Activated T-cell treated with anti-CD3 and anti-CD28 coated beads, Interleukin-2, amount 50 U/mL, for 4 hours (primary cell): ENCODE results near the gene LEMD1. TPM values are rescaled to one million over a fixed set of nuclear protein-coding genes. Genes with fewer than 3 reads are reported as not detected.
"Not testable (repeated sequence)": the region's sequence is repeated elsewhere in the genome, so short reads cannot be mapped to it uniquely, and the experiment has no call there.

Experiments
- ATAC-seq, 2 donors: fragments of 200-7000 bp; cut with Tn5 transposase; one replicate each; pipeline ENCODE4 v1.10.0; 2021
- DNase-seq: peaks from one replicate; pipeline ENCODE4 v3.0.0-alpha.2; 2020
- H3K27me3 Mint-ChIP-seq: one replicate; pipeline ENCODE4 v1.8.0; 2021; ENCODE audit warnings: low read depth, mixed read lengths
- H3K36me3 Mint-ChIP-seq: one replicate; pipeline ENCODE4 v1.8.0; 2022; ENCODE audit warnings: mixed read lengths; ENCODE audit not compliant: insufficient read depth
- H3K4me1 Mint-ChIP-seq: one replicate; pipeline ENCODE4 v1.8.0; 2021; ENCODE audit warnings: low read depth, mixed read lengths
- H3K4me3 Mint-ChIP-seq: one replicate; pipeline ENCODE4 v1.8.0; 2021; ENCODE audit warnings: mild to moderate bottlenecking, moderate library complexity, mixed read lengths
- H3K9me3 Mint-ChIP-seq: one replicate; pipeline ENCODE4 v1.8.0; 2021; ENCODE audit warnings: mixed read lengths
- total RNA-seq, 3 donors: library from RNA; stranded (reverse); gene quantifications; one replicate each; pipeline ENCODE4 v1.2.1, GENCODE V29; 2021

LEMD1 gene
- total RNA-seq, 3 donors from 2014 or later = 0.74 TPM; not detected in 2

DNA sequence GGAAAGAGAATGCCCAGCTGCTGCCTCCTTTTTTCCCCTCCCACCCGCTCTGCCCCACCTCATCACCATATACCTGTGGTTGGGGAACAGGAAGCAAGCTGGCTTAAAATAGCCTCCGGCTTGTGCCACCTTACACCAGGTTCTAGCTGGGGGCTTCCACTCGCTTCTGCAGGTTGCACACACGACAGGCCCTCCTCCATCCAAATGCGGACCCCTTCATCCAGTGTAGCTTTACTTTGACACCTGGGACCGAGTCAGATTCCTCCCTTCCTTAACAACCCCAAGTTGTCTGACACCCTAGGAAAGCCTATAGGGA, 19.4 kb upstream of the LEMD1 start:
- Mint-ChIP-seq H3K4me1 (peaks cover 25% of the 10 kb centered on the region), H3K36me3 (no peaks in the 10 kb centered on the region), H3K9me3 (no peaks in the 10 kb centered on the region), H3K27me3 (no peaks in the 10 kb centered on the region), H3K4me3 (peak overlapping the region; percentile 75)
- no peak for DNase-seq
- no peak for ATAC-seq

DNA sequence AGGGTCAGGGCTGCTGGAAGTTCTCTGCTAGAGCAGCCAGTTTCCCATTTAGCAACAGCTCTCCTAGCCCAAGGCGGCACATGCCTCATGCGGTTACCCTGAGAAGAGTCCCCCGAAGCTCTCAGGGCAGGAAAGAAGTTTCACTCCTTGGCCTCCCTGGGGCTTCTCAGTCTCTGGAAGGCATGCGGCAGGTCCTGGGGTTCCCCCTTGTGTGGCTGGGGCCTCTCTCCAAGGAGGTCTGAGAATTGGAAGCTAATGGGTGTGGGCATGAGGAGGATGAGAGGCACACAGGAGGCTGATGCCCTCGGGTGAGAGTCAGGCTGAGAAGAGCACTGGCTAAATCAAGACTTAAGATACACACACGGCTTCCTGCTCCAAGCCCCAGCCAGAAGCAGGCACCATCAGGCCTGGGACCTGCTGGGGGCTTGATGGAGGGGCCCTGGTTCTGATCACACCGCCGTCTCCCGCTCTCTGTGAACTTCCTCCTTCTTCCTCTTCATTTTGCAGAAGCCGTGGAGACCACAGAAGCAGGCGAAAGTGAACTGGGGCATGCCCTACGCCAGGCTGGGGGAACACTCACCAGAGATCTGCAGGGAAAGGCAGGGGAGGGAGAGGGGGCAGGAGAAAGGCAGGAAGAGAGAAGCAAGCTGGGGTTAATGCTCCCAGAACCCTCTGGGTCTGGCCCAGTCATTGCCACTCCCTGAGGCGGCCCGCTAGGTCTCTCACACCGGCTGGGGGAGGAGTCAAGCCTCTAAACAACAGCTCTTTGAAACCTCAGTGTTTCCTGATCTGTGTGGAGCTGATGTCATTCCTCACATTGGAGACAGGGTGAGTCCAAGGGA, 18.8 kb upstream of the LEMD1 start:
- H3K4me3 Mint-ChIP-seq = peak overlapping the region; percentile 75
- H3K4me1 Mint-ChIP-seq = peaks cover 25% of the 10 kb centered on the region
- no peaks in the 10 kb centered on the region for H3K36me3 Mint-ChIP-seq
- DNase-seq (peak; percentile 60), ATAC-seq (peak; percentile 96)
- H3K27me3 Mint-ChIP-seq = no peaks in the 10 kb centered on the region
- H3K9me3 Mint-ChIP-seq = no peaks in the 10 kb centered on the region

DNA sequence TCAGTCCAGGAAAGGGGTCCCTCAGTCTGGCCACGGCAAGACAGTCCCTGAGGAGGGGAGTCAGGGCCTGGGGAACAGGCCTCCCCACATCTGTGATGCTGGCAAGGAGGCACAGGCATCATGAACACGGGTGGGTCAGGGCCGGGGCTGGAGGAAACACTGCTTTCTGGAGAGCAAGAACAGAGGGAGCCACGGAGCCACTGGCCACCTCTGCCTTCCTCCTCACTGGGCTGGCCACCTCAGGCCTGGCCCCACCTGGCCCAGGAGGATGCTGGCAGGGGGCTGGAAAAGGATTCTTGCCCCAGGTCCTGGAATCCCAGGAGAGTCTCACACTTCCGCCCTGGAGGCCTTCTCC, 18.2 kb upstream of the LEMD1 start:
- Mint-ChIP-seq H3K4me3 (peak overlapping the region; percentile 75), H3K9me3 (no peaks in the 10 kb centered on the region), H3K36me3 (no peaks in the 10 kb centered on the region), H3K4me1 (peaks cover 25% of the 10 kb centered on the region), H3K27me3 (peaks cover 2% of the 10 kb centered on the region)
- DNase-seq (no peak), ATAC-seq (no peak)

DNA sequence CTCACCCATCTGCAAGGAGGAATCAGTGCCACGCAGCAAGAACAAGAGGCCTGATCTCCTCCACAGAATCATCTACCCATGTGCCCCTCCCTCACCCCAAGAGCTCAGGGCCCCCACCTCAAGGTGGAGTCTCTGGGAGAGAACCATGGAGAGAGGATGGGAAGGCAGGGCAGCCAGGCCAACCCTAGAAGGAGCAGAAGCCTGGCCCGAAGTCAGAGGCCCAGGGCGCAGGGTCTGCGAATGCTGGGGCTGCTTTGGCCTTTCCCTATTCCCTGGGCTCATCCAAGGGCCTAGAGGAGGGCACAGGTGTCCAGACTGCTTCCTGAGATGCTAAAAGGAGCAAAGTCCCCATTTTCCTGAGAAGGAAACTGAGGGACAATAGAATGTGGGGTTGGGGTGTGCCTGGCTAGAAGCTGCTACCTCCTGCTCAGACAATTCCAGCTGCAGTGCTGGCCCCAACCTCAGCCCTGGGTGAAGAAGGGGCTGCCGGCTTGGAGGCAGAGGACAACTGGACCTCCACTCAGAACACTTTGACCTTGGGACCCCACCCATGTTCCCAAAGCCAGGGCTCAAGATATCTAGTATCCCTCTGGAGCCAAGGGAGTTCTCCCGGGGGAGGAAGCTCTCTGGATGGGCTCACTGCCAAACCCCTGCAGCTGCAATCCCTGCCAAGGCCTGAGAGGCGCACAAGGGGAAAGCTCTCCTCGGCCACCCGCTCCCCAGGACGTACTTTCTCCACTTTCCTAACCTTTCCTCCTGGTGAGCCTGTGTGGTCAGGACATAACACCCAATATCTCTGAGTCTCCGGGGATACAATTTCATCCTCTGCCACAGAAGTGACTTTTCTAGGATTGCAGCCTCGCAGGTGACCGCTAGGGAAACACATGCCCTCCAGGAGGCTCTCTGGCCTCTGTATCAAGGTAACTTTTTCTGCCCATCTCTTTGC, 16.6 kb upstream of the LEMD1 start:
- peaks cover 8% of the 10 kb centered on the region for H3K27me3 Mint-ChIP-seq
- H3K9me3 Mint-ChIP-seq = no peaks in the 10 kb centered on the region
- H3K4me1 Mint-ChIP-seq = peaks cover 25% of the 10 kb centered on the region
- ATAC-seq (no peak), DNase-seq (no peak)
- no peaks in the 10 kb centered on the region for H3K36me3 Mint-ChIP-seq
- no peak overlapping the region for H3K4me3 Mint-ChIP-seq

DNA sequence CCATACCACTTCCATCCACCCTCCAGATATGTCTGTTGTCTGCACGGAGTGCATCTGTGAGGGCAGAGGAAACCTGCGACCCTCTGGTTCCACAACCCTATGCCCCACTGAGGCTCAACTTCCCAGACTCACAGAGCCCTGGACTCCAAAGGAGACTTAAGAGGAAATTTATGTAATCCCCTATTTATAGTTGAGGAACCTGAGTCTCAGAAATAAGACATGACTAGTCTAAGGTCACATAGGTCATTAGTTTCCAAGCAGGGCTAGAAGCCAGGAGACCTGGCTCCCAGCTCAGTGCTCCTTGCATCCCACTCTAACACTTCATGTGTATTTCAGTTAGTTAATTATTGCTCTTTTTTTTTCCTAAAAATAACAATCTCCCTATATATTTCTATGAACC, 15.7 kb upstream of the LEMD1 start:
- no peaks in the 10 kb centered on the region for H3K9me3 Mint-ChIP-seq
- peaks cover 25% of the 10 kb centered on the region for H3K4me1 Mint-ChIP-seq
- H3K4me3 Mint-ChIP-seq = no peak overlapping the region
- H3K27me3 Mint-ChIP-seq = peaks cover 8% of the 10 kb centered on the region
- DNase-seq = no peak
- H3K36me3 Mint-ChIP-seq = no peaks in the 10 kb centered on the region
- ATAC-seq = no peak

DNA sequence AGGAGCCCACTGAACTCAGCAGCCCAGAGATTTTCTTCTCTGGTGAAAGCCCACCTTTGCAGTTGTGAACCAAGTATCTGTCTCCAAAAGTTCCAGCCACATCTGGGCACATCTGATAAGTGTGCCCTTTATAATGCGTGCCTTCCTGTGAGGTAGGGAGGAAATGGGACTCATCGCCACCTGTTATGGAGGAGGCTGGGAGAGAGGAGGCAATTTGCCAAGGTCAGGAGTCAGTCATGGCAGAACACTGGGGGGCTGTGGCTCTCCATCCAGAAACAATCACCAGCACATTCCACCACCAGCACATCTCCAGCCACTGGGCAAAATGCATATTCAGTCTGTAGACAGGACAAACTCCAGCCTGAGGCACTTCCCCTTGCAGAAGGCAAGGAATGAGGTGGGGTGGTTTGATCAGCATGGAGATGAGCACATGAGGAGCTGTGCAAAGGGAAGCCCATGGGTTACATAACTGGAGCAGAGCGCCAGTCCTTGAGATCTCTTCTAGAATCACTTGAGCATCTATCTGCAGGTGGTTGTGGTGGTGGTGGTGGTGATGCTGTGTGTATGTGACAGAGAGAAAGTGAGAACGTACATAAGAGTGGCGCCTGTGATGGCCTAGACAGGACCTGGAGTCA, 15.0 kb upstream of the LEMD1 start:
- Mint-ChIP-seq H3K36me3 (no peaks in the 10 kb centered on the region), H3K4me1 (peaks cover 24% of the 10 kb centered on the region), H3K27me3 (peaks cover 12% of the 10 kb centered on the region), H3K9me3 (no peaks in the 10 kb centered on the region), H3K4me3 (no peak overlapping the region)
- ATAC-seq = no peak
- DNase-seq = no peak

DNA sequence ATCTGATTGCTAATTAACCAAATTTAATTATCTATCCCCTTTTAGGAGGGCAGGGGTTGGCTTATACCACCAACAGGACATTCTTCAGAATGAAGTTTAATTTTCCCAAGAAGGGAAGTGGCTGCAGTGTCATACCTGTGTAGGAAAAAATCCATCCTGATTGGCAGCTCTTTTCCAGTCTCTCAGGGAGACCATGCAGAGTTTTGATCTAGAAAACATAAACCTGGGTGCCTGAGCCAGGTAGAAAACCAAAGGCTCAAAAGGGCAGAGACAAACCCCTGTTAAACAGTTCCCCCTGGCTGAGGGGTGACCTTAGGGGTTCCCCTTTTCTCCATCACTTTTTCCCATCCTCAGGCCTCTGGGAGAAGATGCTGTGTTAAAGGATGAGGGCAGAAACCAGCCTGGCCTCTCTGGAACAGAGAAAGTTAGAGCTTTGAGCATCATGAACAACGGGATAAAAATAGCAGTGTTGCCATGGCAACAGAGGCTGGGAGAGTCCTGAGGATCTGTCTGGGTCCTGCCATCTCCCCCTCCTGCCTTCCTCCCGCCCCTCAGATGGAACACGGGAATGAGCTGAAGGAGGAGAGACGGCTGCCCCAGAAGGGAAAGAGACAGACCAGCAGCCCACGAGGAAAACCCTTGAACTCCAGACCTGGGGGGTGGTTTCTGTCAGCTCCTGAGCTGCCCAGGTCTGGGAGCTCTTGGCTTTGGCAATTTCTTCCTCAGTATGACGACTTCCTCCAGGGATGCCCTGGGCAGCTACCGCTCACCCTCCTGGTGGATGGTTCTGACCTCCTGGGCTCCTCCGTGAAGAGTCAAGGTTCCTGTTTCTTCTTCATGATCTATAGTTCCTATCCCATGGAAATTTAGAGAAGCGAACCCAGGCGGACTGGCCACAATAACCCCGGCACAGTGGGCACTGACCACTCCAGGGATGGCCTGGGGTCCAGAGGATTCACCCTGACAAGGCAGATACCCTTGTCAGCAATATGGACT, 14.0 kb upstream of the LEMD1 start:
- Mint-ChIP-seq H3K27me3 (peaks cover 12% of the 10 kb centered on the region), H3K9me3 (no peaks in the 10 kb centered on the region), H3K36me3 (no peaks in the 10 kb centered on the region), H3K4me3 (no peak overlapping the region), H3K4me1 (peaks cover 18% of the 10 kb centered on the region)
- ATAC-seq = no peak
- no peak for DNase-seq

DNA sequence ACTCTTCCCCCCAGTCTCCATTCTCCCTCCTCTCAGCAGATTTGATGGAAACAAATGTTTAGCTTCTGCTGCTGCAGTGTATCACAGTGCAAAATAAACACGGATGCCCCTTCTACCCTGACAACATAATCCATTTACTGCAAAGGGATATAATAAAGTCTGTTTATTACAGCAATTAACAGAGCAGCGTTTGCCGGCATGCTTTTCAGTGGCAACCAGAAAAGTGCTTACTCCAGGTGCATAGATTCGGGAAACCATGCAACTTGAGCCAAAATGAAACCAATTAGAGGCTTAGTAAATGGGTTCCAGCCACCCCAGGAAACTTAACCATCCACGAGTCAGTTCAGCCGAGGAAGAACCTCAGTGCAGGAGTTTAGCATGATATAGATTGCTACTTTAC, 12.9 kb upstream of the LEMD1 start:
- ATAC-seq (no peak), DNase-seq (no peak)
- H3K36me3 Mint-ChIP-seq = no peaks in the 10 kb centered on the region
- no peak overlapping the region for H3K4me3 Mint-ChIP-seq
- peaks cover 12% of the 10 kb centered on the region for H3K4me1 Mint-ChIP-seq
- no peaks in the 10 kb centered on the region for H3K9me3 Mint-ChIP-seq
- H3K27me3 Mint-ChIP-seq = peaks cover 12% of the 10 kb centered on the region

DNA sequence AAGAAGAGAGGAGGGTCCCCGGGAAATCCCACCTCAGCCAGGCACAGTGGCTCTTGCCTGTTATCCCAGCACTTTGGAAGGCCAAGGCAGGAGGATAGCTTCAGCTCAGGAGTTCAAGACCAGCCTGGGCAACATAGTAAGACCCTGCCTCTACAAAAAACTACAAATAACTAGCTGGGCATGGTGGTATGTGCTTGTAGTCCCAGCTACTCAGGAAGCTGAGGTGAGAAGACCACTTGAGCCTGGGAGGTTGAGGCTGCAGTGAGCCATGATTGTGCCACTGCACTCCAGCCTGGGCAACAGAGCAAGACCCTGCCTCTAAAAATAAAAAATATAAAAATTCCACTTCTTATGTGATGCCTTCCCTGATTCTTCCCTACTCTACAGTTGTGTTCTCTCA, 10.8 kb upstream of the LEMD1 start:
- not testable (repeated sequence) for DNase-seq, H3K4me3 Mint-ChIP-seq, H3K36me3 Mint-ChIP-seq, H3K9me3 Mint-ChIP-seq, H3K4me1 Mint-ChIP-seq, ATAC-seq
- H3K27me3 Mint-ChIP-seq = peaks cover 12% of the 10 kb centered on the region

DNA sequence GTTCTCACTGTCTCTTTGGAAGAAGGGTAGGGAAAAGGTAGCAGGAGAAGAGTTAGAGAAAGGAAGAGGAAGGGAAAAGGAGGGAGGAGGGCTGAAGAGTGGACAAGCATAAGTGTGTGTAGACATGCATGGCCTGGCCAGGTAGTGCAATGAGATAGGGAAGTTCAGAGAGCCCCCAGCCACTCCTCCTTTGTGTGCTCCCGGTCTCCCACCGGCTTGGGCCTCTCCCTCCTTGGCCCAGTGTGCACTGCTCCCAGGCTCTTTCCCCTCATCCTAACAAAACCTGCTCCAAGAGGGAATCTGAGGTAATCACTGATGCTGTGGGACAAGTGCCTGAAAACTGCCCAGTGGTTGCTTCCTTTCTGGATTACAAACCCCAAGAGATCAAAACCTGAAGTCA, 10.3 kb upstream of the LEMD1 start:
- H3K27me3 Mint-ChIP-seq = peaks cover 12% of the 10 kb centered on the region
- H3K9me3 Mint-ChIP-seq = no peaks in the 10 kb centered on the region
- H3K4me3 Mint-ChIP-seq = no peak overlapping the region
- ATAC-seq (no peak), DNase-seq (no peak)
- no peaks in the 10 kb centered on the region for H3K36me3 Mint-ChIP-seq
- H3K4me1 Mint-ChIP-seq = peaks cover 8% of the 10 kb centered on the region

DNA sequence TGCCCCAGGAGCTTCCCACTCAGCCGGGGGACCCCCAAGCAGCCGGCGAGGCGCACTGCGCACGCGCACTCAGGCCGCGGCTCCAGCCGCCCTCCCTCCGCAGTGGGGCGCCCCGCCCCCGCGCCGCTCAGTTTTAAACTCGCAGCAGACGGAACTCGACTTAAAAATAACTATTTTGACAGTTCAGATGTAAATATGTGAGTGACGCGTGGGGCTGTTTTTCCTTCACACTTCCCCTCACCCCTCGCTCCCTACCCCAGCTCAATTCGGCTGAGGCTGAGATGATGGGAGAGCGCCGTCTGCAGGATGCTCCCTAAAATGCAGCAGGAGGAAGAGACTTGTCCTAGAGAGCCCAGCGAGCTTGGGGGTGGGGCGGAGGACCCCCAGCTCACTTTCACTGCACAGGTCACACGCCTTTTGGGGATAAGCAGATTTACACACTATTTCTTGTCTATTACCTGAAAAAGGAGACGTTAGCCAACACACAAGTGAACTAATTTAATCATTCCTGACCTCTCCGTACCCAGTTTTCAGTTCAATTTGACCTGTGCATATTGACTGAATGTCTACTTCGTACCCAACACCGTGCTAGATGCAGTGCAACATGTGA, 8.9 kb upstream of the LEMD1 start:
- Mint-ChIP-seq H3K4me1 (peaks cover 8% of the 10 kb centered on the region), H3K36me3 (no peaks in the 10 kb centered on the region), H3K27me3 (peaks cover 12% of the 10 kb centered on the region), H3K4me3 (peak overlapping the region; percentile 79), H3K9me3 (no peaks in the 10 kb centered on the region)
- DNase-seq (peak; percentile 47), ATAC-seq (peak; percentile 63 to 84)

DNA sequence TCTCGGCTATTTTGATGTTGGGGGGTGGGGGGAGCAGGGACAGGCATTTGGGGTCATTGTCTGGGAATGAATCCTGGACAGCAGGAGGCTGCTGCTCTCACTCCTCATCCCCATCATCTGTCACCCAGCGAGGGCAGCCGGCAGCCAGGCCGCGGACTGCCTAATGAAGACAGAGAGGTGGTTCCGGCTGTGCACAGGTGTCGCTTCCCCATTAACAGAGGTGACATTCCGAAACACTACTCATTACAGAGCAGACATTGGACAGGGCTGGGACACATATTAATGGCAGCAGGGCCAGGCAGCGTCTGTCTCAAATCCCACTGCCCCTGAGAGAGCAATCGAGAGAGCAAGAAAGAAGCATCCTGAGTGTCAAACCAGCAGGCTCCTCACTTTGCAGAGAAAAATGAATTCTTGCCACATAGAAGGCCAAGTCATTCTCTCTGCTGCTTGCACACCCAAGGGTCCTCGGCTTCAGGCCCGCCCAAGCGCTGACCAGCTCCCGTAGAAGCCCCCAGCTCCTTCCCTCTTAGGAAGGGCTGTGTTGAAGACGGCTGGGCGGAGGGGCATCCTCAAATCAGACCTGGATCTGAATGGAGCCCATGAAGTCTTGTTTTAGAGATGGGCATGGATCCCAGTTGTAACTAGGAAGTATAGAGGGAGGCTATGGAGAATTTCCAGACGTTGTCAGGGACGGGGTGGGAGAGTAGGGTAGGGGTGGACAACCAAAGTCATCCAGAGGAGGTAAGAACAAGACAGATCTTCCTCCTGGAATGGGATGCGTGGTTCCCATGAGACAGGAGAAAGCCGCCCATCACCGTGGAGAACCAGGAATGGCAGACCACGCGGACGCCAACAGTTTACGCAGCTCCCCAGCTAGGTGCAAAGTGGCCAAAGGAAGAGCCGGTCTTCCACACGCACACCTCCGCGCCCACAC, 8.2 kb upstream of the LEMD1 start:
- Mint-ChIP-seq H3K4me3 (peak overlapping the region; percentile 79), H3K36me3 (no peaks in the 10 kb centered on the region), H3K4me1 (peaks cover 8% of the 10 kb centered on the region), H3K9me3 (no peaks in the 10 kb centered on the region), H3K27me3 (peaks cover 14% of the 10 kb centered on the region)
- ATAC-seq (no peak), DNase-seq (no peak)
